IPS DF 6.9 (cell line): ENCODE measurements around the gene GTF2A1.
"Not testable (repeated sequence)": the region's sequence is repeated elsewhere in the genome, so short reads cannot be mapped to it uniquely, and the experiment has no call there.

ENCODE experiments used
- DNase-seq: peaks from one replicate; pipeline ENCODE4 v3.0.0-alpha.2; 2013; ENCODE audit warnings: low read depth, low spot score
- H3K27ac ChIP-seq: one replicate; pipeline ENCODE4 v1.5.1; 2013; ENCODE audit warnings: low read length, control low read depth
- H3K27me3 ChIP-seq: 2 replicates; pipeline ENCODE4 v1.6.1; 2013; ENCODE audit warnings: mild to moderate bottlenecking, low read length; ENCODE audit not compliant: control insufficient read depth, insufficient read depth
- H3K36me3 ChIP-seq: 2 replicates; pipeline ENCODE4 v1.6.1; 2013; ENCODE audit warnings: low read length; ENCODE audit not compliant: control insufficient read depth, insufficient read depth
- H3K4me1 ChIP-seq: 2 replicates; pipeline ENCODE4 v1.6.1; 2013; ENCODE audit warnings: low read length; ENCODE audit not compliant: control insufficient read depth, insufficient read depth
- H3K4me3 ChIP-seq: 2 replicates; pipeline ENCODE4 v1.5.1; 2013; ENCODE audit warnings: mild to moderate bottlenecking, low read length
- H3K9me3 ChIP-seq: 2 replicates; pipeline ENCODE4 v1.6.1; 2013; ENCODE audit warnings: low read length, inconsistent platforms; ENCODE audit not compliant: control insufficient read depth, insufficient read depth
- WGBS: extraction: QIAGEN DNeasy Blood & Tissue Kit; methylation state at CpG from one replicate; pipeline ENCODE4 v1.1.7; 2013; ENCODE audit warnings: mixed read lengths, missing lambda C conversion rate; ENCODE audit not compliant: insufficient read length, insufficient coverage; 5-methylcytosine and 5-hydroxymethylcytosine counted together

The GTF2A1 gene

DNA sequence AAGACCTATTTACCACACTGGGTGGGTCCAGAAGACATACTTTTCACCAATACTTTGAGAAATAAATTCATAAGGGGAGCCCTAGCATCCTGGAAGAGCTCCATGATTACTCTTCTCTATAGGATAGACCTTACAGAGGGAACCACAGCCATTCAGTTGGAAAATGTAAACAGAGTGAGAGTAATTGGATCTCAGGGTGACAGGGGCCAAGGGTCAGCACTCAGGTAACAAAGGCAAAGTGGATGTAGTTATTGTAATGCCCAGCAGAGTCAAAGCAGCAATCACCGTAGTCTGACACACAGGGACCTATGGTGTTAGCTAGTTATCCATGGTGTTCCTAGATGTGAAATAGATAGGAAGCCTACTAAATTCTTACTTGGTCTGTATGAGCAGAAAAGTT is 10.8 kb upstream of the GTF2A1 start:
- Histone ChIP-seq H3K36me3 (no peaks in the 10 kb centered on the region; the same call in 1 of the 2 replicates), H3K4me3 (no peak overlapping the region), H3K4me1 (no peaks in the 10 kb centered on the region), H3K27me3 (no peaks in the 10 kb centered on the region), H3K27ac (no peak overlapping the region), H3K9me3 (no peaks in the 10 kb centered on the region)
- WGBS = no CpG with 5 or more reads among the region's 1 CpG
- no peak for DNase-seq

DNA sequence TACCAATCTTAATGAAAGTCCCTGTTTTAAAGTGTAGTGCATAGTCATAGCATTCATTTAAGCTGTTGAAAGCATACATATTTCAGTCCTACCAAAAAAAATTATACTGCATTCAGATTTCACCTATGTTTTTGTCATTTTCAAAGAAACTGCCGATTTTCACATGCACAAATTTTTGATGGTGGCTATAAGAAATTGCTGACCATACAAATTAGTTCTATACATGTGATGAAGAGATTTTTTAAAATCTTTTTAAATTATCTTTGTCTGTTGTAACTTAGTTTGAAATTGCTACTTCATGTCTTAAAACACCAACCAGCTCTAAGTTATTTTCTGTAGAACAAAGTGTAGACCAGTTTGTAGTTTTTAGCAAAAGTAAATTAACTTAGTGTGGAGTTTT is 3.5 kb upstream of the GTF2A1 start:
- no peaks in the 10 kb centered on the region; the same call in 1 of the 2 replicates for H3K4me1 ChIP-seq
- DNase-seq = no peak
- H3K27me3 ChIP-seq = no peaks in the 10 kb centered on the region
- H3K9me3 ChIP-seq = no peaks in the 10 kb centered on the region
- WGBS = no CpG with 5 or more reads among the region's 1 CpG
- no peaks in the 10 kb centered on the region for H3K36me3 ChIP-seq
- no peak overlapping the region for H3K27ac ChIP-seq
- H3K4me3 ChIP-seq = no peak overlapping the region

DNA sequence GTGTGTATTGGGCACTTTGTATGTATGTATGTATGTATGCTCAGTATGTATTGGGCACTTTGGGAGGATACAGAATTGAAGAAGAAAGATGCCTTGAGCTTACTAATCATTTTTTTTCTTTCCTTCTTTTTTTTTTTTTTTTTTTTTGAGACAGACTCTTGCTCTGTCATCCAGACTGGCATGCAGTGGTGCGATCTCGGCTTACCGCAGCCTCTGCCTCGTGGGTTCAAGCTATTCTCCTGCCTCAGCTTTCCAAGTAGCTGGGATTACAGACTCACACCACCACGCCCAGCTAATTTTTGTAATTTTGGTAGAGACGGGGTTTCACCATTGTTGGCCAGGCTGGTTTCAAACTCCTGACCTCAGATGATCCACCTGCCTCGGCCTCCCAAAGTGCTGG is 3.0 kb upstream of the GTF2A1 start:
- WGBS = no CpG with 5 or more reads among the region's 7 CpGs
- not testable (repeated sequence) for H3K4me1 ChIP-seq, DNase-seq, H3K27ac ChIP-seq, H3K36me3 ChIP-seq, H3K27me3 ChIP-seq, H3K9me3 ChIP-seq, H3K4me3 ChIP-seq

DNA sequence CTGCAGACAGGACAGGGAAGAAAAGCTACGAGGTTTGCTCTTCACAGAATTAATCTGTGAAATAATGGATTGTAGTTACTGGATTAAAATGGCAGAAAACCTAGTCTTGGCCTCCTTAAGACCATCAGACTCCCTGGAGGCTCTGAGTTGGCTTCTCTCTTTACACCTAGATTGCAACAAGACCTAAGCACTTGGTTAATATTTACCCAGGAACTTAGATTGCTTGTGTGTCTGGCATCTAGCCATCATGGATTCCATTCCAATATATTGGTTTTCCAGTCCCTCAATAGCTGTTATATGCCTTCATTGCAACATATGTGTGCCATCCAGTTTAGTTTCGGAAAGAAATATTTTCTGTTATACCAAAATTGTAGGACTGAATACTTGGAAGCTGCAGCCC is 1.9 kb upstream of the GTF2A1 start:
- H3K27ac ChIP-seq = no peak overlapping the region
- H3K9me3 ChIP-seq = no peaks in the 10 kb centered on the region
- no CpG with 5 or more reads among the region's 2 CpGs for WGBS
- no peaks in the 10 kb centered on the region for H3K27me3 ChIP-seq
- DNase-seq = no peak
- H3K4me3 ChIP-seq = no peak overlapping the region
- no peaks in the 10 kb centered on the region; the same call in 1 of the 2 replicates for H3K4me1 ChIP-seq
- no peaks in the 10 kb centered on the region for H3K36me3 ChIP-seq

DNA sequence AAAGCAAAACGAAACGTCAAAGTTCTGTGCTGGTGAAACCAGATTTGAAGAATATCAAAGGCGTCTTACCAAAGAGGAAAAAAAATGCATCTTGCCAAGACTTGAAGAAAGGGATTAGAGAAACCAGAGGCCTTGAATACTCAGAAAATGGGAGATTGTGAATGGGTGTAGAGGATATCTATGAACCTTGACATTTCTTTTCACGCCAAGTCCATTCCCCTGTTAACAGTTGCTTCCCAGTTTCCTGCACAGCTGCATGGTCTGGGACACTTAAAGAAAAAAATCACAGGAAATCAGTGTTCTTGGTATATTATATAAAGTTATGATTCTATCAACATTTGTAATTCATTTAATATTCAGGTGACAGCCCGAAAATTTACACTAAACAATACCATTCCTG is 1.4 kb upstream of the GTF2A1 start:
- no CpG with 5 or more reads among the region's 5 CpGs for WGBS
- H3K27ac ChIP-seq = no peak overlapping the region
- H3K9me3 ChIP-seq = no peaks in the 10 kb centered on the region
- H3K27me3 ChIP-seq = no peaks in the 10 kb centered on the region
- H3K4me1 ChIP-seq = no peaks in the 10 kb centered on the region; the same call in 1 of the 2 replicates
- no peaks in the 10 kb centered on the region for H3K36me3 ChIP-seq
- no peak for DNase-seq
- no peak overlapping the region for H3K4me3 ChIP-seq

DNA sequence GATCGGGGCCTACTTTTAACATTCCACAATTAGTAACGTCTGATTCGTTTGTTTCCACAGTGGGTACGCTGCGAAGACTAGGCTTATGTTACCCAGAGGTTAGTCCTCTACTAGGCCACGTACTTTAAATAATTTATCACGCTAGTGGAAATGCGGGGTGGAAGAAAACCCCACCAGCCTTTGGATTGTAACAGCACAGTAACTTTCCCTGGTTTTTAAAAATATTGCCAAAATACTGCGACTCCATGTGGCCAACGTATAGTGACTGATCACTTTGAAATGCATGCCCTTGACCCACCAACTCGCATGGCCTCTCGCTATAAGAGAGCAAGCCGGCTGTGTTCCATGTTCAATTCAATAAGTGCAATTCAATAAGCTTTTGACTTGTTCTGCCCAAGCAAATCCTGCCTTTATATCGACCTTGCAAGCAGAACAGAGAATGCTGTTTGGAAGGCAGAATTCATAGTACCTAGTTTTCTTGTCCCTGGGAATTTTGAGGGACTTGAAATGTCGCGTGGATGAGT is 882 bp upstream of the GTF2A1 start:
- no peak for DNase-seq
- no peaks in the 10 kb centered on the region; the same call in 1 of the 2 replicates for H3K4me1 ChIP-seq
- H3K27me3 ChIP-seq = no peaks in the 10 kb centered on the region
- no CpG with 5 or more reads among the region's 16 CpGs for WGBS
- peak overlapping the region; percentile 74; the same call in 1 of the 2 replicates for H3K4me3 ChIP-seq
- H3K9me3 ChIP-seq = no peaks in the 10 kb centered on the region
- no peaks in the 10 kb centered on the region for H3K36me3 ChIP-seq
- no peak overlapping the region for H3K27ac ChIP-seq

DNA sequence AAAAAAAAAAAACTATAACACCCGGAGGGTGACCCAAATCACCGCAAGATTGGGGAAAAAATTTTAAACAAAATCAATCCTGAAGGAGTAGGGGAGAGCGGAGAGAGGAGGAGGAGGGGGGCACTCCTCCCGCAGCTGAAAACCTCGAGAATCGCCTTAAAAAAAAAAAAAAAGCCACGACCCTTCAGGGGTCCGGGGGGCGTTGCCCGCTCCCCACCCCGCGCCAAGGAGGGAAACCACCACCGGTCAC is 254 bp downstream of the GTF2A1 start:
- Histone ChIP-seq H3K27ac (no peak overlapping the region), H3K4me1 (no peaks in the 10 kb centered on the region; the same call in 1 of the 2 replicates), H3K9me3 (no peaks in the 10 kb centered on the region), H3K36me3 (no peaks in the 10 kb centered on the region), H3K4me3 (peak overlapping the region; percentile 71; the same call in 1 of the 2 replicates), H3K27me3 (no peaks in the 10 kb centered on the region)
- WGBS = no CpG with 5 or more reads among the region's 13 CpGs
- no peak for DNase-seq

DNA sequence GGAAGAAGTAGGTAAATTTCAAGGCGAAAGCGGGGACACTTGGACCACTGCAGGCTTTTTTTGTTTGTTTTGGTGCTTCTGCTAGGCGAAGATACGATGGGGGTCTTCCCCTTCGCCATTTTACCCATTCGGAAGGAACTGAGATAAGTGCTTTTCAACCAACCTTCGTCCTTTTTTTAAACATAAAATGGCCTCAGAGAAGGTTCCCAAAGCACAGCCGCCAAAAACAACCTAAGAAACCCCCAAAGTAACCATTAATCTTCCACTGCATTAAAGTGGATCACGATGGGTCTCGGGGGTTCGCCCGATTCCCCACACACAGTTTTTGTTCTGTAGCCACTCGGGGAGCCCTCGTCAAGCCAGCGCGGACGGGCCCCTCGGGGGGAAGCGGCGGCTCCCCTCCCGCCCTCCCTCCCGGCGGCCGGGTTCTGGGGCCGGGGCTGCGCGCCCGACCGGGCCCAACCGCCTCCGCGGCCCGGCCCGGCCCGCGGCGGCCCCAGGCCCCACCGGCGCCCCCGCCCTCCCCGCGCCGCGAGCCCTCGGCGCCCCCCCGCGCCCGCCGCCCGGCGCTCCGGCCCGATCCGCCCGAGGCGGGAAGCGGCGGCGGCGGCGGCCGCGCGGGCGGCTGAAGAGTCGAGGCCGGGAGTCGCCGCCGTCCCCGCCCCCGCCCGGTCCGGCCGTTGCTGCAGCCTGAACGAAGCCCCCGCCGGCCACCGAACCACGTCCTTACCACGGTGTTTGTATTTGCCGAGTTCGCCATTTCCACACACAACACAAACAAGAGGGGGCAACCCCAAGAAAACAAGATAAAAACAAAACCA is 790 bp downstream of the GTF2A1 start:
- Histone ChIP-seq H3K27ac (no peak overlapping the region), H3K9me3 (no peaks in the 10 kb centered on the region), H3K4me1 (no peaks in the 10 kb centered on the region; the same call in 1 of the 2 replicates), H3K4me3 (peak overlapping the region; percentile 71; the same call in 1 of the 2 replicates), H3K36me3 (no peaks in the 10 kb centered on the region), H3K27me3 (no peaks in the 10 kb centered on the region)
- DNase-seq = no peak
- no CpG with 5 or more reads among the region's 84 CpGs for WGBS

DNA sequence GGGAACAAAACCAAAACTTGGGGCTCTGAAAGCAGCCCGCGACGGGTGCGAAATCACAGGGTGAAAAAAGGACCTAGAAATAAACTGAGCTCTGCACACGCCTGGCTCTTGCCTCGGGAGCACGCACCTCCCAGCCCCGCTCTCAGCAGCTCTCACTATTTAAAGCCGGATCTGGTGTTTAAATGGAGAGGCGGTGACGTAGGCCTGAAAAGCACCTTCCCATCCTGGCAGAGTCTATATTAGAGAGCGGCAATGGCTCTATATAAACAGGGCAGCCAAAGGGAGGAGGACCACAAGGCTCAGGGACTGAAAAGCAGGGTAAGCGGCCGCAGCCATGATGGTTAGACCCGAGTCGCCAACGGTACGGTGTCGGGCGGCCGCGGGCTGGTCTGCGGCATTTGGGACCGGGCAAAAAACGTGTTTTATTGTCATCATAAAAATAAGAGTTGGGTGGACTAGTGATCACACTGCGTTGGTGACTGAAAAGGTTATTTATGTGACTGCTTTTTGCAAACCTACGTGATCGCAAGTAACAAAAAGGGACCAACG is 1.5 kb downstream of the GTF2A1 start:
- Histone ChIP-seq H3K4me1 (no peaks in the 10 kb centered on the region; the same call in 1 of the 2 replicates), H3K36me3 (no peaks in the 10 kb centered on the region), H3K9me3 (no peaks in the 10 kb centered on the region), H3K27ac (no peak overlapping the region), H3K4me3 (peak overlapping the region; percentile 71; the same call in 1 of the 2 replicates), H3K27me3 (no peaks in the 10 kb centered on the region)
- peak; percentile 85 for DNase-seq
- no CpG with 5 or more reads among the region's 29 CpGs for WGBS

DNA sequence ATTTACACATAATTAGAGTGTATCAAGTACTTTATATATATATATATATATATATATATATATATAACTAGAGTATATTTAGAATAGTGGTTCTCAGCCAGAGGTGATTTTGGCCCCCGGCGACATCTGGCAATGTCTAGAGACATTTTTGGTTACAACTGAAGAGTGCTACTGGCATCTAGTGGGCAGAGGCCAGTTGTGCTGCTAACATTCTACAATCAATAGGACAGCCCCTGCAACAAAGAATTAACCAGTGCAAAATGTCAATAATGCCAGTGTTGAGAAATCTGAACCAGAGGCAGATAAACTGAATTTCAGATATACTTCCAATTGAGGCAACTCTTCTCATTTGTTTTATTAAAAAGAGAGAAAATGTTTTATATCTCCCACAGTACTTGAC is 8.9 kb downstream of the GTF2A1 start:
- Histone ChIP-seq H3K27ac (no peak overlapping the region), H3K4me3 (no peak overlapping the region), H3K27me3 (no peaks in the 10 kb centered on the region), H3K4me1 (no peaks in the 10 kb centered on the region), H3K36me3 (peaks cover 3% of the 10 kb centered on the region; the same call in 1 of the 2 replicates), H3K9me3 (no peaks in the 10 kb centered on the region)
- DNase-seq = no peak
- WGBS = no CpG with 5 or more reads among the region's 2 CpGs
